Testis (tissue), 3 donors: ENCODE data around the gene FBXL17. TPM values are rescaled to one million over a fixed set of nuclear protein-coding genes. Genes with fewer than 3 reads are reported as not detected.

Experiments
- DNase-seq: peaks from one replicate; pipeline ENCODE4 v3.0.0-alpha.2; 2019
- H3K27ac ChIP-seq, 2 donors: fragments of 200-600 bp; sonication (generic); one replicate each; pipeline ENCODE4 v1.5.1; 2019
- H3K27me3 ChIP-seq: fragments of 200-600 bp; sonication (generic); one replicate; pipeline ENCODE4 v1.5.1; 2019
- H3K36me3 ChIP-seq: fragments of 200-600 bp; sonication (generic); one replicate; pipeline ENCODE4 v1.5.1; 2017; ENCODE audit warnings: low read depth; ENCODE audit errors: missing control alignments
- H3K4me1 ChIP-seq: fragments of 200-600 bp; sonication (generic); one replicate; pipeline ENCODE4 v1.5.1; 2019
- H3K4me3 ChIP-seq, 2 donors: fragments of 200-600 bp; sonication (generic); one replicate each; pipeline ENCODE4 v1.5.1; 2017 to 2019
- H3K9me3 ChIP-seq: fragments of 200-600 bp; sonication (generic); one replicate; pipeline ENCODE4 v1.5.1; 2017
- CTCF ChIP-seq, 3 experiments: fragments of 450-650 bp in 2 of 3; fragments of 200-600 bp in 1 of 3; sonication (generic) in 1 of 3; IDR thresholded peaks; one replicate each; pipeline ENCODE4 v1.5.1; 2016 to 2019; ENCODE audit warnings: antibody characterized with exemption in 3 of 3, mild to moderate bottlenecking in 2 of 3, moderate library complexity in 1 of 3
- POLR2A ChIP-seq: fragments of 450-650 bp; IDR thresholded peaks from one replicate; pipeline ENCODE4 v1.6.1; 2017; ENCODE audit warnings: antibody characterized with exemption, mild to moderate bottlenecking, moderate library complexity
- WGBS, 2 donors: methylation state at CpG; one replicate each; pipeline ENCODE4 v1.1.5; 2018; 5-methylcytosine and 5-hydroxymethylcytosine counted together
- intact Hi-C: fragments of 100-400 bp; cut with DNase I; formaldehyde crosslinking; loops from one replicate; pipeline ENCODE4 v1.15.1; 2023; ENCODE audit warnings: low total_unique reads
- polyA plus RNA-seq: library from polyadenylated mRNA; stranded (reverse); fragments of 350-450 nt; fragmentation: Illumina TruSeq; extraction: RNeasy Lipid Tissue Mini Kit (QIAGEN cat#74804); gene quantifications from one replicate; pipeline ENCODE4 v1.2.3, GENCODE V29; 2014; ENCODE audit warnings: low read depth, low replicate concordance; ENCODE audit not compliant: insufficient read depth
- total RNA-seq, 2 donors: library from RNA; depleted of rRNA; stranded (reverse); fragments of >200 nt; gene quantifications; one replicate each; pipeline ENCODE4 v1.2.3, GENCODE V29; 2016

Gene FBXL17
- total and polyA plus RNA-seq, 3 donors from 2014 or later = 20.7 to 25.1 (median 22.6) TPM

GRCh38 chr5:107884871-107885270 lies 497.0 kb downstream of the FBXL17 start:
- Histone ChIP-seq H3K9me3 (no peaks in the 10 kb centered on the region), H3K36me3 (no peaks in the 10 kb centered on the region), H3K27me3 (no peaks in the 10 kb centered on the region), H3K4me3 (no peak overlapping the region), H3K27ac (no peak overlapping the region), H3K4me1 (no peaks in the 10 kb centered on the region)
- TF ChIP-seq POLR2A (no peak), CTCF (IDR thresholded peaks at IDR 0.05) (no peak)
- intact Hi-C loops = no loop called here
- DNase-seq = no peak
- WGBS, 2 donors = 88 to 98% methylated on average over 1 of the region's 1 CpG

- no peaks in the 10 kb centered on the region for H3K4me1 ChIP-seq
- WGBS, 2 donors = 62 to 72% methylated on average over 4 of the region's 4 CpGs
- no peak overlapping the region for H3K4me3 ChIP-seq
- H3K9me3 ChIP-seq = no peaks in the 10 kb centered on the region
- no peak overlapping the region for H3K27ac ChIP-seq
- no peak for DNase-seq
- intact Hi-C loops = no loop called here
- H3K36me3 ChIP-seq = no peaks in the 10 kb centered on the region
- H3K27me3 ChIP-seq = no peaks in the 10 kb centered on the region
- no peak for TF ChIP-seq POLR2A
- TF ChIP-seq CTCF (IDR thresholded peaks at IDR 0.05) = no peak
Measured at GRCh38 chr5:107878661-107879060, 503.2 kb downstream of the FBXL17 start.

- intact Hi-C loops = no loop called here
- no peak for DNase-seq
- Histone ChIP-seq H3K27ac (no peak overlapping the region), H3K27me3 (no peaks in the 10 kb centered on the region), H3K9me3 (no peaks in the 10 kb centered on the region), H3K4me1 (no peaks in the 10 kb centered on the region), H3K4me3 (no peak overlapping the region), H3K36me3 (no peaks in the 10 kb centered on the region)
- TF ChIP-seq POLR2A = no peak
- TF ChIP-seq CTCF (IDR thresholded peaks at IDR 0.05) = no peak
- 75 to 79% methylated on average over 6 of the region's 6 CpGs for WGBS, 2 donors
Measured at GRCh38 chr5:107876906-107877305, 505.0 kb downstream of the FBXL17 start.

GRCh38 chr5:107876261-107876660 lies 505.6 kb downstream of the FBXL17 start:
- no peak for DNase-seq
- intact Hi-C loops = no loop called here

More at GRCh38 chr5:107876261-107876660, 505.6 kb downstream of the FBXL17 start:
- H3K27me3 ChIP-seq = no peaks in the 10 kb centered on the region
- no peaks in the 10 kb centered on the region for H3K9me3 ChIP-seq
- no peaks in the 10 kb centered on the region for H3K4me1 ChIP-seq
- H3K4me3 ChIP-seq = no peak overlapping the region
- H3K36me3 ChIP-seq = no peaks in the 10 kb centered on the region
- no peak for TF ChIP-seq POLR2A
- TF ChIP-seq CTCF (IDR thresholded peaks at IDR 0.05) = no peak
- 67 to 80% methylated on average over 7 of the region's 7 CpGs for WGBS, 2 donors
- H3K27ac ChIP-seq = no peak overlapping the region
